B cell (primary cell): Measurements from ENCODE around the gene CADPS. TPM values are rescaled to one million over a fixed set of nuclear protein-coding genes. Genes with fewer than 3 reads are reported as not detected.

Experiments used
- ATAC-seq: fragments of 200-7000 bp; cut with Tn5 transposase; one replicate; pipeline ENCODE4 v1.10.0; 2021; ENCODE audit warnings: low read depth, mild to moderate bottlenecking, moderate number of reproducible peaks, moderate library complexity
- CTCF ChIA-PET: fragments of 350-600 bp; sonication (Branson Sonifier 250); formaldehyde crosslinking; loops from one replicate; lab custom pipeline; 2021; ENCODE audit warnings: antibody characterized with exemption, inconsistent platforms; lab: Charles Lee
- POLR2A ChIA-PET: fragments of 350-600 bp; sonication (Branson Sonifier 250); formaldehyde crosslinking; loops from one replicate; lab custom pipeline; 2021; ENCODE audit warnings: antibody characterized with exemption; lab: Charles Lee
- DNase-seq: peaks from one replicate; pipeline ENCODE4 v3.0.0; 2013
- H2AFZ ChIP-seq: 2 replicates; pipeline ENCODE4 v1.6.1; 2012; ENCODE audit warnings: mild to moderate bottlenecking, low read depth, low read length; ENCODE audit not compliant: insufficient read depth, poor library complexity, severe bottlenecking
- H3K27ac ChIP-seq, 2 donors: 1 replicate in 1 of 2; 2 replicates in 1 of 2; pipeline ENCODE4 v1.5.1; 2012 to 2013; ENCODE audit warnings: low read length in 2 of 2, mild to moderate bottlenecking in 2 of 2, moderate library complexity in 1 of 2
- H3K27me3 ChIP-seq, 4 experiments: fragments of 200-600 bp in 1 of 4; sonication (generic) in 1 of 4; replicated peaks in 1 of 4; 1 replicate in 2 of 4; 2 replicates in 2 of 4; pipeline versions ENCODE4 v1.6.1 to v1.7.0; 2013 to 2016; ENCODE audit warnings: low read length in 3 of 4, mild to moderate bottlenecking in 2 of 4, mixed read lengths in 1 of 4, moderate library complexity in 1 of 4; ENCODE audit not compliant: insufficient read depth in 4 of 4, control insufficient read depth in 3 of 4; ENCODE audit errors: control extremely low read depth in 1 of 4
- H3K36me3 ChIP-seq, 2 experiments: replicated peaks in 1 of 2; 1 replicate in 1 of 2; 2 replicates in 1 of 2; pipeline versions ENCODE4 v1.6.1 to v1.7.1; 2013; ENCODE audit warnings: low read length in 1 of 2; ENCODE audit not compliant: insufficient read depth in 2 of 2, control insufficient read depth in 1 of 2; ENCODE audit errors: control extremely low read depth in 1 of 2, extremely low read depth in 1 of 2
- H3K4me1 ChIP-seq, 2 donors: fragments of 200-600 bp in 1 of 2; sonication (generic) in 1 of 2; 1 replicate in 1 of 2; 2 replicates in 1 of 2; pipeline versions ENCODE4 v1.5.1 to v1.6.1; 2013 to 2017; ENCODE audit warnings: low read length in 2 of 2; ENCODE audit not compliant: control insufficient read depth in 2 of 2, insufficient read depth in 2 of 2
- H3K4me2 ChIP-seq: replicated peaks from 2 replicates; pipeline ENCODE3; 2012; ENCODE audit warnings: mild to moderate bottlenecking, low read depth, low read length; ENCODE audit not compliant: poor library complexity, severe bottlenecking
- H3K4me3 ChIP-seq, 5 experiments: fragments of 200-600 bp in 1 of 5; sonication (generic) in 1 of 5; 1 replicate in 3 of 5; 2 replicates in 2 of 5; pipeline versions ENCODE4 v1.5.1 to v1.7.0; 2011 to 2016; ENCODE audit warnings: low read length in 4 of 5, mild to moderate bottlenecking in 4 of 5, low read depth in 2 of 5, control low read depth in 1 of 5, moderate library complexity in 1 of 5; ENCODE audit not compliant: insufficient read depth in 1 of 5; ENCODE audit errors: control extremely low read depth in 1 of 5, extremely low read depth in 1 of 5
- H3K79me2 ChIP-seq: fragments of 200-600 bp; sonication (generic); one replicate; pipeline ENCODE4 v1.6.0; 2016; ENCODE audit warnings: low read length; ENCODE audit not compliant: control insufficient read depth, insufficient read depth
- H3K9ac ChIP-seq: fragments of 200-600 bp; sonication (generic); 2 replicates; pipeline ENCODE4 v1.6.1; 2017; ENCODE audit warnings: mild to moderate bottlenecking, low read length, moderate library complexity
- H3K9me3 ChIP-seq, 3 donors: one replicate each; pipeline versions ENCODE4 v1.6.1 to v1.7.1; 2013; ENCODE audit warnings: low read length in 2 of 3; ENCODE audit not compliant: control insufficient read depth in 2 of 3, insufficient read depth in 1 of 3; ENCODE audit errors: control extremely low read depth in 1 of 3
- H4K20me1 ChIP-seq: 2 replicates; pipeline ENCODE4 v1.6.0; 2012; ENCODE audit warnings: mild to moderate bottlenecking, low read length; ENCODE audit not compliant: insufficient read depth, control insufficient read depth, poor library complexity, severe bottlenecking
- H3K27ac Mint-ChIP-seq: one replicate; pipeline ENCODE4 v1.8.0; 2021; ENCODE audit warnings: mixed read lengths
- H3K27me3 Mint-ChIP-seq: one replicate; pipeline ENCODE4 v1.8.0; 2021; ENCODE audit warnings: mixed read lengths
- H3K4me1 Mint-ChIP-seq: one replicate; pipeline ENCODE4 v1.8.0; 2021; ENCODE audit warnings: mixed read lengths
- H3K4me3 Mint-ChIP-seq: one replicate; pipeline ENCODE4 v1.8.0; 2021; ENCODE audit warnings: mixed read lengths
- H3K9me3 Mint-ChIP-seq: one replicate; pipeline ENCODE4 v1.8.0; 2022; ENCODE audit warnings: mixed read lengths; ENCODE audit not compliant: insufficient read depth
- CTCF ChIP-seq: fragments of 200-600 bp; IDR thresholded peaks from one replicate; pipeline ENCODE4 v1.8.0; 2022; ENCODE audit warnings: antibody characterized with exemption, mild to moderate bottlenecking
- EZH2 ChIP-seq: IDR thresholded peaks from 2 replicates; pipeline ENCODE4 v1.6.1; 2012; ENCODE audit warnings: borderline replicate concordance, low read depth, mild to moderate bottlenecking, moderate library complexity, low read length; ENCODE audit not compliant: insufficient read depth, poor library complexity, severe bottlenecking
- WGBS: methylation state at CpG from one replicate; pipeline ENCODE4 v1.1.5; 2013; ENCODE audit warnings: missing lambda C conversion rate; ENCODE audit not compliant: insufficient coverage; 5-methylcytosine and 5-hydroxymethylcytosine counted together
- intact Hi-C: fragments of 100-400 bp; cut with micrococcal nuclease; formaldehyde crosslinking; loops from one replicate; pipeline ENCODE4 v1.10.0; 2022
- polyA plus RNA-seq: library from polyadenylated mRNA; depleted of rRNA; stranded (reverse); fragments of >200 nt; gene quantifications from 2 replicates; pipeline ENCODE4 v1.2.3, GENCODE V29; 2012
- total RNA-seq, 2 donors: library from RNA; stranded (reverse); fragments of 120-200 nt in 1 of 2; gene quantifications; 1 replicate in 1 of 2; 2 replicates in 1 of 2; pipeline versions ENCODE4 v1.2.3 to v1.2.4, GENCODE V29; 2013 to 2022

CADPS gene
- total and polyA plus RNA-seq, 2 donors (not counting 1 experiment from before 2014, with no cell fraction given): 0.16 to 0.22 TPM

- H3K36me3 ChIP-seq: no peaks in the 10 kb centered on the region
- H3K79me2 ChIP-seq: no peaks in the 10 kb centered on the region
- no peak overlapping the region for H3K27ac ChIP-seq
- no peak for DNase-seq
- H3K4me3 ChIP-seq: no peak overlapping the region
- Mint-ChIP-seq H3K4me1 (peaks cover 10% of the 10 kb centered on the region), H3K4me3 (no peak overlapping the region), H3K27ac (no peak overlapping the region), H3K9me3 (no peaks in the 10 kb centered on the region), H3K27me3 (no peaks in the 10 kb centered on the region)
- H3K27me3 ChIP-seq: no peaks in the 10 kb centered on the region
- H2AFZ ChIP-seq: no peak overlapping the region
- no peaks in the 10 kb centered on the region for H4K20me1 ChIP-seq
- no peak for TF ChIP-seq EZH2
- no peak for TF ChIP-seq CTCF
- no peak for ATAC-seq
- 95% methylated on average over 3 of the region's 7 CpGs for WGBS
- no peaks in the 10 kb centered on the region for H3K9me3 ChIP-seq
- CTCF ChIA-PET: no interaction called here
- POLR2A ChIA-PET: no interaction called here
- H3K9ac ChIP-seq: no peak overlapping the region
- intact Hi-C loops: no loop called here
- no peak overlapping the region for H3K4me2 ChIP-seq
- no peaks in the 10 kb centered on the region for H3K4me1 ChIP-seq
Observed at GRCh38 chr3:62832553-62832952, 42.7 kb downstream of the CADPS start.

GRCh38 chr3:62830727-62831322 is 44.4 kb downstream of the CADPS start:
- H3K27ac ChIP-seq: no peak overlapping the region
- DNase-seq (no peak), ATAC-seq (no peak)
- H3K9ac ChIP-seq: no peak overlapping the region
- H3K4me3 Mint-ChIP-seq: no peak overlapping the region
- H3K27me3 Mint-ChIP-seq: no peaks in the 10 kb centered on the region
- intact Hi-C loops: no loop called here
- no peak overlapping the region for H3K27ac Mint-ChIP-seq
- no peaks in the 10 kb centered on the region for H3K79me2 ChIP-seq
- H3K4me1 Mint-ChIP-seq: peaks cover 7% of the 10 kb centered on the region
- no peak overlapping the region for H3K4me3 ChIP-seq
- H3K4me1 ChIP-seq: no peaks in the 10 kb centered on the region
- TF ChIP-seq EZH2 (no peak), CTCF (no peak)
- H2AFZ ChIP-seq: no peak overlapping the region
- no peaks in the 10 kb centered on the region for H4K20me1 ChIP-seq
- no CpG with 5 or more reads among the region's 2 CpGs for WGBS
- H3K9me3 Mint-ChIP-seq: no peaks in the 10 kb centered on the region
- no peaks in the 10 kb centered on the region for H3K27me3 ChIP-seq
- no peak overlapping the region for H3K4me2 ChIP-seq
- CTCF ChIA-PET: no interaction called here
- no peaks in the 10 kb centered on the region for H3K36me3 ChIP-seq
- H3K9me3 ChIP-seq: no peaks in the 10 kb centered on the region
- POLR2A ChIA-PET: no interaction called here
